Measurements from ENCODE around the gene ORAI2.
A peak's percentile ranks its signal among the peaks of the same experiment; 100 is the strongest.
"Not testable (repeated sequence)": the region's sequence is repeated elsewhere in the genome, so short reads cannot be mapped to it uniquely, and the experiment has no call there.

ORAI2 gene

GRCh38 chr7:102433219-102434038 is at the start of gene ORAI2:
ORAI2 (plus strand) TSS chr7:102433575; CDS start chr7:102438957, 5,382 bp downstream.
- H3K4me3 Mint-ChIP-seq: peak within 1 kb of the TSS; percentile 87
- peak; percentile 91 for DNase-seq
- no peaks in the 10 kb centered on the region for H3K9me3 Mint-ChIP-seq
- H3K36me3 Mint-ChIP-seq (ENCODE audit: low read depth): peaks cover 30% of the 10 kb centered on the region
- H3K4me1 Mint-ChIP-seq (ENCODE audit: low read depth): peaks cover 52% of the 10 kb centered on the region
- no peaks in the 10 kb centered on the region for H3K27me3 Mint-ChIP-seq
- H3K27ac Mint-ChIP-seq: peak within 1 kb of the TSS; percentile 93

GRCh38 chr7:102387064-102387463 is 46.3 kb upstream of the ORAI2 start:
- DNase-seq: no peak
- Mint-ChIP-seq H3K36me3 (ENCODE audit: low read depth) (peaks cover 65% of the 10 kb centered on the region), H3K27ac (peak overlapping the region; percentile 38), H3K4me1 (ENCODE audit: low read depth) (no peaks in the 10 kb centered on the region), H3K4me3 (no peak overlapping the region), H3K9me3 (no peaks in the 10 kb centered on the region), H3K27me3 (no peaks in the 10 kb centered on the region)

GRCh38 chr7:102389810-102390209 is 43.6 kb upstream of the ORAI2 start:
- Mint-ChIP-seq H3K27ac (no peak overlapping the region), H3K9me3 (no peaks in the 10 kb centered on the region), H3K4me3 (no peak overlapping the region), H3K27me3 (no peaks in the 10 kb centered on the region), H3K4me1 (ENCODE audit: low read depth) (no peaks in the 10 kb centered on the region), H3K36me3 (ENCODE audit: low read depth) (peaks cover 58% of the 10 kb centered on the region)
- no peak for DNase-seq

GRCh38 chr7:102390697-102391484 is 42.5 kb upstream of the ORAI2 start:
- DNase-seq: peak; percentile 79
- Mint-ChIP-seq H3K9me3 (no peaks in the 10 kb centered on the region), H3K27me3 (no peaks in the 10 kb centered on the region), H3K4me3 (no peak overlapping the region), H3K36me3 (ENCODE audit: low read depth) (peaks cover 59% of the 10 kb centered on the region), H3K27ac (no peak overlapping the region), H3K4me1 (ENCODE audit: low read depth) (peaks cover 5% of the 10 kb centered on the region)

- no peak for DNase-seq
- Mint-ChIP-seq H3K9me3 (no peaks in the 10 kb centered on the region), H3K4me3 (no peak overlapping the region), H3K27ac (no peak overlapping the region), H3K36me3 (ENCODE audit: low read depth) (peaks cover 58% of the 10 kb centered on the region), H3K27me3 (no peaks in the 10 kb centered on the region), H3K4me1 (ENCODE audit: low read depth) (peaks cover 18% of the 10 kb centered on the region)
Observed at GRCh38 chr7:102392330-102392729, 41.0 kb upstream of the ORAI2 start.

- Mint-ChIP-seq H3K4me1 (ENCODE audit: low read depth) (peaks cover 24% of the 10 kb centered on the region), H3K4me3 (no peak overlapping the region), H3K27ac (no peak overlapping the region), H3K36me3 (ENCODE audit: low read depth) (peaks cover 63% of the 10 kb centered on the region), H3K27me3 (no peaks in the 10 kb centered on the region), H3K9me3 (no peaks in the 10 kb centered on the region)
- no peak for DNase-seq
Observed at GRCh38 chr7:102393467-102393866, 39.9 kb upstream of the ORAI2 start.

GRCh38 chr7:102395592-102395872 is 37.8 kb upstream of the ORAI2 start:
- no peak for DNase-seq
- Mint-ChIP-seq H3K9me3 (no peaks in the 10 kb centered on the region), H3K27me3 (no peaks in the 10 kb centered on the region), H3K4me1 (ENCODE audit: low read depth) (peaks cover 24% of the 10 kb centered on the region), H3K4me3 (peak overlapping the region; percentile 95), H3K27ac (peak overlapping the region; percentile 93), H3K36me3 (ENCODE audit: low read depth) (peaks cover 74% of the 10 kb centered on the region)

GRCh38 chr7:102395873-102396709 is 37.3 kb upstream of the ORAI2 start, which contains the start of gene PRKRIP1:
PRKRIP1 (plus strand) TSS chr7:102396363; CDS start chr7:102396412, 49 bp downstream.
- H3K36me3 Mint-ChIP-seq (ENCODE audit: low read depth): peaks cover 78% of the 10 kb centered on the region
- peak within 1 kb of the TSS; percentile 93 for H3K27ac Mint-ChIP-seq
- H3K27me3 Mint-ChIP-seq: no peaks in the 10 kb centered on the region

GRCh38 chr7:102396710-102397019 is 36.7 kb upstream of the ORAI2 start:
- peaks cover 82% of the 10 kb centered on the region for H3K36me3 Mint-ChIP-seq (ENCODE audit: low read depth)
- peaks cover 24% of the 10 kb centered on the region for H3K4me1 Mint-ChIP-seq (ENCODE audit: low read depth)
- H3K27me3 Mint-ChIP-seq: no peaks in the 10 kb centered on the region
- H3K9me3 Mint-ChIP-seq: no peaks in the 10 kb centered on the region
- peak overlapping the region; percentile 95 for H3K4me3 Mint-ChIP-seq
- DNase-seq: no peak
- H3K27ac Mint-ChIP-seq: peak overlapping the region; percentile 93

More at GRCh38 chr7:102395873-102396709, 37.3 kb upstream of the ORAI2 start, which contains the start of gene PRKRIP1:
- peak; percentile 85 for DNase-seq
- no peaks in the 10 kb centered on the region for H3K9me3 Mint-ChIP-seq
- H3K4me3 Mint-ChIP-seq: peak within 1 kb of the TSS; percentile 95
- peaks cover 24% of the 10 kb centered on the region for H3K4me1 Mint-ChIP-seq (ENCODE audit: low read depth)

- Mint-ChIP-seq H3K36me3 (ENCODE audit: low read depth) (peaks cover 86% of the 10 kb centered on the region), H3K27me3 (no peaks in the 10 kb centered on the region), H3K9me3 (no peaks in the 10 kb centered on the region), H3K4me1 (ENCODE audit: low read depth) (peaks cover 26% of the 10 kb centered on the region), H3K4me3 (no peak overlapping the region), H3K27ac (no peak overlapping the region)
- no peak for DNase-seq
Observed at GRCh38 chr7:102398543-102398942, 34.8 kb upstream of the ORAI2 start.

GRCh38 chr7:102400360-102400759 is 33.0 kb upstream of the ORAI2 start:
- H3K4me3 Mint-ChIP-seq: no peak overlapping the region
- H3K9me3 Mint-ChIP-seq: no peaks in the 10 kb centered on the region
- H3K4me1 Mint-ChIP-seq (ENCODE audit: low read depth): peaks cover 31% of the 10 kb centered on the region
- peaks cover 93% of the 10 kb centered on the region for H3K36me3 Mint-ChIP-seq (ENCODE audit: low read depth)
- H3K27ac Mint-ChIP-seq: peak overlapping the region; percentile 49
- DNase-seq: no peak
- H3K27me3 Mint-ChIP-seq: no peaks in the 10 kb centered on the region

GRCh38 chr7:102403563-102403962 is 29.8 kb upstream of the ORAI2 start:
- Mint-ChIP-seq H3K27me3 (no peaks in the 10 kb centered on the region), H3K4me1 (ENCODE audit: low read depth) (peaks cover 11% of the 10 kb centered on the region), H3K27ac (peak overlapping the region; percentile 28), H3K9me3 (no peaks in the 10 kb centered on the region), H3K36me3 (ENCODE audit: low read depth) (peaks cover 100% of the 10 kb centered on the region), H3K4me3 (no peak overlapping the region)
- no peak for DNase-seq

- peaks cover 11% of the 10 kb centered on the region for H3K4me1 Mint-ChIP-seq (ENCODE audit: low read depth)
- no peaks in the 10 kb centered on the region for H3K9me3 Mint-ChIP-seq
- H3K27me3 Mint-ChIP-seq: no peaks in the 10 kb centered on the region
- DNase-seq: peak; percentile 50
- H3K4me3 Mint-ChIP-seq: no peak overlapping the region
- peaks cover 100% of the 10 kb centered on the region for H3K36me3 Mint-ChIP-seq (ENCODE audit: low read depth)
- no peak overlapping the region for H3K27ac Mint-ChIP-seq
Observed at GRCh38 chr7:102404005-102404861, 29.1 kb upstream of the ORAI2 start.

- DNase-seq, H3K27me3 Mint-ChIP-seq, H3K4me3 Mint-ChIP-seq, H3K27ac Mint-ChIP-seq, H3K9me3 Mint-ChIP-seq: not testable (repeated sequence)
- H3K4me1 Mint-ChIP-seq (ENCODE audit: low read depth): peaks cover 11% of the 10 kb centered on the region
- peaks cover 99% of the 10 kb centered on the region for H3K36me3 Mint-ChIP-seq (ENCODE audit: low read depth)
Observed at GRCh38 chr7:102404862-102405188, 28.6 kb upstream of the ORAI2 start.

All from activated T-cell treated with anti-CD3 and anti-CD28 coated beads, Interleukin-2, amount 50 U/mL, for 24 hours (primary cell).